MCF 10A (cell line): ENCODE results near the gene PPARD. TPM values are rescaled to one million over a fixed set of nuclear protein-coding genes. Genes with fewer than 3 reads are reported as not detected.

Experiments
- BruUV-seq: library from RNA; stranded (reverse); fragments of 400-500 nt; replicated peaks from 2 replicates; lab custom pipeline; 2021; lab: Mats Ljungman, UMichigan
- CTCF ChIA-PET: fragments of 300-600 bp; sonication (Branson Sonifier 250); formaldehyde crosslinking; extraction: SDS; loops from one replicate; lab custom pipeline; 2021; ENCODE audit warnings: antibody characterized with exemption, inconsistent platforms; lab: Yijun Ruan, JAX
- POLR2A ChIA-PET: fragments of 300-600, 350-650 bp; sonication (Branson Sonifier 250); formaldehyde crosslinking; extraction: SDS; loops from one replicate; lab custom pipeline; 2020; ENCODE audit warnings: antibody characterized with exemption, inconsistent platforms; lab: Yijun Ruan, JAX
- DNase-seq: peaks from one replicate; pipeline ENCODE4 v3.0.0-alpha.2; 2018; ENCODE audit not compliant: unreplicated experiment
- H3K27ac Mint-ChIP-seq: one replicate; pipeline ENCODE4 v1.8.0; 2022; ENCODE audit warnings: mild to moderate bottlenecking, low read depth, mixed read lengths; ENCODE audit not compliant: unreplicated experiment
- H3K27me3 Mint-ChIP-seq: one replicate; pipeline ENCODE4 v1.8.0; 2022; ENCODE audit warnings: mixed read lengths; ENCODE audit not compliant: insufficient read depth, unreplicated experiment
- H3K36me3 Mint-ChIP-seq: one replicate; pipeline ENCODE4 v1.8.0; 2022; ENCODE audit warnings: mild to moderate bottlenecking, moderate library complexity, mixed read lengths; ENCODE audit not compliant: insufficient read depth, unreplicated experiment
- H3K4me1 Mint-ChIP-seq: one replicate; pipeline ENCODE4 v1.8.0; 2022; ENCODE audit warnings: mixed read lengths; ENCODE audit not compliant: insufficient read depth, unreplicated experiment
- H3K4me3 Mint-ChIP-seq: one replicate; pipeline ENCODE4 v1.8.0; 2022; ENCODE audit warnings: mild to moderate bottlenecking, moderate library complexity, mixed read lengths; ENCODE audit not compliant: unreplicated experiment
- H3K9me3 Mint-ChIP-seq: one replicate; pipeline ENCODE4 v1.8.0; 2022; ENCODE audit warnings: mixed read lengths; ENCODE audit not compliant: unreplicated experiment
- CTCF ChIP-seq: fragments of 200-600 bp; IDR thresholded peaks from one replicate; pipeline ENCODE4 v1.8.0; 2022; ENCODE audit warnings: antibody characterized with exemption, mild to moderate bottlenecking; ENCODE audit not compliant: unreplicated experiment
- intact Hi-C: fragments of 100-400 bp; cut with micrococcal nuclease; formaldehyde crosslinking; loops from 2 replicates; pipeline ENCODE4 v1.14.1; 2022
- total RNA-seq: library from RNA; stranded (reverse); gene quantifications from 2 replicates; pipeline ENCODE4 v1.2.3, GENCODE V29; 2022

The PPARD gene
- total RNA-seq, 1 experiment from 2014 or later: 13.8 TPM

- TF ChIP-seq CTCF: no peak
- ChIA-PET POLR2A (no interaction called here), CTCF (interaction anchor here (0.5 to 2.2 kb wide), 2 partner anchors 68 to 373 kb away, joined by 4 to 9 read pairs; partner anchors contain the start of gene PPARD)
- Mint-ChIP-seq H3K27me3 (no peaks in the 10 kb centered on the region), H3K36me3 (peaks cover 11% of the 10 kb centered on the region), H3K4me3 (no peak overlapping the region), H3K4me1 (peaks cover 4% of the 10 kb centered on the region), H3K9me3 (no peaks in the 10 kb centered on the region), H3K27ac (no peak overlapping the region)
- BruUV-seq: no TSS peak
- DNase-seq: no peak
- intact Hi-C loops: no loop called here
Measured at GRCh38 chr6:35411066-35411465, 68.7 kb downstream of the PPARD start.

GRCh38 chr6:35412102-35412501 is 69.7 kb downstream of the PPARD start:
- H3K4me3 Mint-ChIP-seq: no peak overlapping the region

GRCh38 chr6:35413911-35414310 is 71.6 kb downstream of the PPARD start:
- Mint-ChIP-seq H3K36me3 (peaks cover 11% of the 10 kb centered on the region), H3K4me1 (peaks cover 4% of the 10 kb centered on the region), H3K9me3 (no peaks in the 10 kb centered on the region), H3K27ac (no peak overlapping the region), H3K4me3 (no peak overlapping the region), H3K27me3 (no peaks in the 10 kb centered on the region)
- DNase-seq: no peak
- BruUV-seq: no TSS peak
- ChIA-PET POLR2A (no interaction called here), CTCF (interaction anchor here (0.6 to 2.6 kb wide), 3 partner anchors 41 to 117 kb away, joined by 5 to 9 read pairs (median 6); partner anchors contain the start of gene PPARD)
- no peak for TF ChIP-seq CTCF
- intact Hi-C loops: no loop called here

More at GRCh38 chr6:35412102-35412501, 69.7 kb downstream of the PPARD start:
- ChIA-PET POLR2A (interaction anchor here (0.6 to 1.1 kb wide), 2 partner anchors 42 to 279 kb away, joined by 3 to 4 read pairs; no protein-coding TSS in a partner anchor), CTCF (interaction anchor here (0.6 to 2.2 kb wide), 3 partner anchors 22 to 69 kb away, joined by 3 to 9 read pairs (median 6); partner anchors contain the start of gene PPARD)
- no peak for DNase-seq
- peaks cover 11% of the 10 kb centered on the region for H3K36me3 Mint-ChIP-seq
- H3K27ac Mint-ChIP-seq: no peak overlapping the region
- H3K9me3 Mint-ChIP-seq: no peaks in the 10 kb centered on the region
- no TSS peak for BruUV-seq
- TF ChIP-seq CTCF: no peak
- peaks cover 4% of the 10 kb centered on the region for H3K4me1 Mint-ChIP-seq
- no peaks in the 10 kb centered on the region for H3K27me3 Mint-ChIP-seq
- intact Hi-C loops: no loop called here

- intact Hi-C loops: loop anchor here (1.0 kb wide), 3 partner anchors 34 to 73 kb away; partner anchors contain the start of genes PPARD and RPL10A
- H3K4me1 Mint-ChIP-seq: peaks cover 4% of the 10 kb centered on the region
- no TSS peak for BruUV-seq
- peak; percentile 56 for TF ChIP-seq CTCF
- H3K27me3 Mint-ChIP-seq: no peaks in the 10 kb centered on the region
- H3K9me3 Mint-ChIP-seq: no peaks in the 10 kb centered on the region
- H3K36me3 Mint-ChIP-seq: peaks cover 15% of the 10 kb centered on the region
- no peak overlapping the region for H3K4me3 Mint-ChIP-seq
- ChIA-PET CTCF (interaction anchor here (0.6 to 2.6 kb wide), 12 partner anchors 9 to 103 kb away, joined by 3 to 10 read pairs (median 4); partner anchors contain the start of gene PPARD), POLR2A (interaction anchor here (0.7 to 1.6 kb wide), 5 partner anchors 14 to 74 kb away, joined by 3 to 5 read pairs (median 4); partner anchors contain the start of gene FANCE)
- peak; percentile 79 for DNase-seq
- peak overlapping the region; percentile 2 for H3K27ac Mint-ChIP-seq
Measured at GRCh38 chr6:35415065-35415891, 72.9 kb downstream of the PPARD start.
